Heart right ventricle (tissue), 16 donors: ENCODE data around the gene SPATA17. TPM values are rescaled to one million over a fixed set of nuclear protein-coding genes. Genes with fewer than 3 reads are reported as not detected.
A peak's percentile ranks its signal among the peaks of the same experiment; 100 is the strongest.

Experiments used
- ATAC-seq, 8 donors: fragments of 200-7000 bp; cut with Tn5 transposase; one replicate each; pipeline ENCODE4 v1.9.1; 2020; ENCODE audit warnings: mild to moderate bottlenecking in 8 of 8, moderate library complexity in 8 of 8, moderate number of reproducible peaks in 1 of 8
- DNase-seq, 2 donors: peaks; one replicate each; pipeline ENCODE4 v3.0.0-alpha.2; 2020
- H3K27ac ChIP-seq, 10 donors: fragments of 200-600 bp; sonication (generic) in 2 of 10; one replicate each; pipeline versions ENCODE4 v1.5.0 to v1.8.0; 2020 to 2022; ENCODE audit warnings: mild to moderate bottlenecking in 3 of 10
- H3K27me3 ChIP-seq, 7 donors: fragments of 200-600 bp; one replicate each; pipeline ENCODE4 v1.8.0; 2021 to 2022; ENCODE audit warnings: mild to moderate bottlenecking in 2 of 7
- H3K36me3 ChIP-seq, 9 donors: fragments of 200-600 bp; sonication (generic) in 1 of 9; one replicate each; pipeline versions ENCODE4 v1.5.0 to v1.8.0; 2020 to 2022; ENCODE audit warnings: mild to moderate bottlenecking in 2 of 9
- H3K4me1 ChIP-seq, 9 donors: fragments of 200-600 bp; sonication (generic) in 1 of 9; one replicate each; pipeline versions ENCODE4 v1.5.0 to v1.8.0; 2020 to 2022; ENCODE audit warnings: mild to moderate bottlenecking in 4 of 9
- H3K4me3 ChIP-seq, 10 donors: fragments of 200-600 bp; sonication (generic) in 2 of 10; one replicate each; pipeline versions ENCODE4 v1.5.0 to v1.8.0; 2020 to 2022; ENCODE audit warnings: mild to moderate bottlenecking in 7 of 10, moderate library complexity in 2 of 10
- H3K9me3 ChIP-seq, 11 donors: fragments of 200-600 bp in 10 of 11; sonication (generic) in 2 of 11; one replicate each; pipeline versions ENCODE4 v1.5.0 to v1.8.0; 2013 to 2022; ENCODE audit warnings: mild to moderate bottlenecking in 2 of 11, control low read depth in 1 of 11, moderate library complexity in 1 of 11
- WGBS, 2 donors: extraction: QIAGEN DNeasy Blood & Tissue Kit; methylation state at CpG; one replicate each; pipeline ENCODE4 v1.1.7; 2013; ENCODE audit warnings: inconsistent platforms in 1 of 2; 5-methylcytosine and 5-hydroxymethylcytosine counted together
- intact Hi-C, 10 donors: fragments of 100-400 bp; cut with DNase I; formaldehyde crosslinking; loops; one replicate each; pipeline versions ENCODE4 v1.11.1 to v1.14.2; 2022
- polyA plus RNA-seq, 2 donors: library from polyadenylated mRNA; stranded (reverse); fragments of 200-250 nt; gene quantifications; one replicate each; pipeline ENCODE4 v1.2.3, GENCODE V29; 2013
- total RNA-seq, 10 donors: library from RNA; stranded (reverse); fragmentation: NEBNext Ultra II Directional in 3 of 10; extraction: Animal tissue kit (Norgen Biotek cat#: 25700) in 3 of 10; gene quantifications; one replicate each; pipeline versions ENCODE4 v1.2.1 to v1.2.4, GENCODE V29; 2021 to 2023
- TF ChIP-seq, protein P1 (sequence below), 9 donors: fragments of 200-600 bp; sonication (generic) in 2 of 9; IDR thresholded peaks; one replicate each; pipeline versions ENCODE4 v1.5.0 to v1.8.0; 2021 to 2022; ENCODE audit warnings: antibody characterized with exemption in 9 of 9, mild to moderate bottlenecking in 5 of 9, moderate library complexity in 1 of 9
- donor health status: Arrhythmogenic right ventricular cardiomyopathy.
- donor health status: ischemic (EF 13 %, LVEDD 7.1; RV severe dilation, severe dysfunction).
- donor health status: healthy with polysubstance abuse.
- donor health status: DM: no; HTN: yes; CAD: no.
- donor health status: DM: no; HTN: no; CAD: no.
- donor health status: ischemic (EF 25% LVEDD 6.9; RV normal size, moderate dysfunction).
- donor health status: ischemic (EF 25% LVEDD 5.7; RV mildly dilated, moderate dysfunction).
- donor health status: healthy.
- donor health status: DM: yes; HTN: yes; CAD: no.
- donor health status: Ischemic cardiomyopathy.
- donor health status: ischemic (EF 35%, LVEDD 5.7; RV mildly dilated, moderate dysfunction).
- donor health status: nonischemic (EF 11% LVEDD 7.7; RV severe dilation, severe dysfunction).
- donor health status: DM: yes; HTN: yes; CAD: no.
- donor health status: PGD.
- donor health status: ischemic (EF 29% LVEDD 5.4; RV normal size, mild dysfunction).
- donor health status: nonischemic (EF 23%, LVEDD 6.1; RV moderate dilation, normal function).

SPATA17 gene
- total and polyA plus RNA-seq, 12 donors, result 0.51 to 3.3 (median 1.3) TPM

DNA sequence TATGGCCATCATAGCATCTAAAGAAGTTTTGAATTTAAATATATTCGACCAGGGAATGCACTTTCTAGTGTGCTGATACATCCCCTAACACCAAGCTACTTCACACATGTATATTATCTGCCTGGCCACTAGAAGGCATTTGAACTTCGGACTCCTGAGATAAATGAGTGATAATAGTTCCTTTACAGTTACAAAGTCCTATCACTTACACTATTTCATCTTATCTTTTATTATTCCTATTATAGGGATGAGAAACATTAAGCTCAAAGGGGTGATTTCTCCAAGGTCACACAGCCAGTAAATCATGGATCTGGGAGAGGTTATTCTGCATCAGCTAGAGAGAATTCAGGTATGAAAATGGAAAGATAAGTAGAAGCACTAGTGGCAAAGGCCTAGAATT lies 40.5 kb upstream of the SPATA17 start:
- intact Hi-C loops, result no loop called here
- Histone ChIP-seq H3K4me3 (no peak overlapping the region), H3K36me3 (peaks cover 0 to 18% (median 0%) of the 10 kb centered on the region in 9 donors), H3K27ac (no peak overlapping the region), H3K27me3 (no peaks in the 10 kb centered on the region), H3K4me1 (no peaks in the 10 kb centered on the region), H3K9me3 (no peaks in the 10 kb centered on the region)
- no peak for DNase-seq
- TF ChIP-seq, protein P1, sequence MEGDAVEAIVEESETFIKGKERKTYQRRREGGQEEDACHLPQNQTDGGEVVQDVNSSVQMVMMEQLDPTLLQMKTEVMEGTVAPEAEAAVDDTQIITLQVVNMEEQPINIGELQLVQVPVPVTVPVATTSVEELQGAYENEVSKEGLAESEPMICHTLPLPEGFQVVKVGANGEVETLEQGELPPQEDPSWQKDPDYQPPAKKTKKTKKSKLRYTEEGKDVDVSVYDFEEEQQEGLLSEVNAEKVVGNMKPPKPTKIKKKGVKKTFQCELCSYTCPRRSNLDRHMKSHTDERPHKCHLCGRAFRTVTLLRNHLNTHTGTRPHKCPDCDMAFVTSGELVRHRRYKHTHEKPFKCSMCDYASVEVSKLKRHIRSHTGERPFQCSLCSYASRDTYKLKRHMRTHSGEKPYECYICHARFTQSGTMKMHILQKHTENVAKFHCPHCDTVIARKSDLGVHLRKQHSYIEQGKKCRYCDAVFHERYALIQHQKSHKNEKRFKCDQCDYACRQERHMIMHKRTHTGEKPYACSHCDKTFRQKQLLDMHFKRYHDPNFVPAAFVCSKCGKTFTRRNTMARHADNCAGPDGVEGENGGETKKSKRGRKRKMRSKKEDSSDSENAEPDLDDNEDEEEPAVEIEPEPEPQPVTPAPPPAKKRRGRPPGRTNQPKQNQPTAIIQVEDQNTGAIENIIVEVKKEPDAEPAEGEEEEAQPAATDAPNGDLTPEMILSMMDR (IDR thresholded peaks at IDR 0.05), result no peak
- no peak for ATAC-seq
- WGBS, 2 donors, result 64 to 82% methylated on average over 2 of the region's 2 CpGs

DNA sequence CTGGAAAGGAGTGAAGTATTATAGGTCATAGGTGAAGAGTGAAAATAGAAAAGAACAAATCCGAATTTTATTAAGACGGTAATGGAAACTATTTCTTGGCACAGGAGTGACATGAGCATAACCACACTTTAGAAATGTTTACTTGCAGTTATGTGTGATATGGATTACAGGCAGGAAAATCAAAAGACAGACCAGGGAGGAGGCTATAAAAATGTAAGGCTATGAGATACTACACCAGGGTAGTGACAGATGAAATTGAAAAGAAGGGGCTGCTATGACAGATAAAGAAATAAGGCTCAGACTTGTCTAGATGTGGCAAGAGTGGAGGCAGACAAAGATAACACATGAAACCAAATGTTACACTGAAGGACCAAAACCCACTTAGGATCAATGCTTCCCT lies 32.0 kb upstream of the SPATA17 start:
- intact Hi-C loops, result no loop called here
- no peak for ATAC-seq

DNA sequence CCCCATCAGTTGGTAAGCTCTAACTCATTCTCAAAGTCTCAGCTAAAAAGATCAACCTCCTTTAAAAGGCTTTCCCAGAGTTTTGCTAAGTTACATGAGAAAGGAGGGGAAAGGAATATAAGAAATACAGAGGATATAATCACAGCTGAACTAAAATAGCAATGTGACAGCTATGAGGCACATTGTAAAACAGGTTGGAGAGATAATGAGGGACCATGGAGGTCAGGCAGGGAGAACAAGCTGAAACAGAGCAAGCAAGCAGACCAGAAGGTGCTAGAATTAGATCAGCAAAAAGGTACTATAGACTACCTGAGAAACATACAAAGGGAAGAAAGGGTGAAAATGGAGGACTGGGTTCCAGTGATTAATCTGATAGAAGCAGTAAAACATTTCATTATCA lies 28.8 kb upstream of the SPATA17 start:
- Histone ChIP-seq H3K27me3 (no peaks in the 10 kb centered on the region), H3K9me3 (no peaks in the 10 kb centered on the region), H3K36me3 (peaks cover 0 to 32% (median 5%) of the 10 kb centered on the region in 9 donors), H3K4me1 (peaks cover 0 to 6% (median 0%) of the 10 kb centered on the region in 9 donors), H3K4me3 (no peak overlapping the region), H3K27ac (no peak overlapping the region)
- intact Hi-C loops, result no loop called here
- TF ChIP-seq, protein P1 (IDR thresholded peaks at IDR 0.05), result no peak
- DNase-seq (no peak), ATAC-seq (peak in 3 of 8 donors; percentile 44 to 66 (median 55))

More for the DNA sequence above, 32.0 kb upstream of the SPATA17 start:
- Histone ChIP-seq H3K36me3 (peaks cover 0 to 21% (median 0%) of the 10 kb centered on the region in 9 donors), H3K27me3 (no peaks in the 10 kb centered on the region), H3K4me1 (peaks cover 0 to 6% (median 0%) of the 10 kb centered on the region in 9 donors), H3K27ac (no peak overlapping the region), H3K4me3 (no peak overlapping the region), H3K9me3 (no peaks in the 10 kb centered on the region)
- no peak for DNase-seq
- TF ChIP-seq, protein P1 (IDR thresholded peaks at IDR 0.05), result no peak
- WGBS, 2 donors, result 34 to 51% methylated on average over 2 of the region's 2 CpGs

DNA sequence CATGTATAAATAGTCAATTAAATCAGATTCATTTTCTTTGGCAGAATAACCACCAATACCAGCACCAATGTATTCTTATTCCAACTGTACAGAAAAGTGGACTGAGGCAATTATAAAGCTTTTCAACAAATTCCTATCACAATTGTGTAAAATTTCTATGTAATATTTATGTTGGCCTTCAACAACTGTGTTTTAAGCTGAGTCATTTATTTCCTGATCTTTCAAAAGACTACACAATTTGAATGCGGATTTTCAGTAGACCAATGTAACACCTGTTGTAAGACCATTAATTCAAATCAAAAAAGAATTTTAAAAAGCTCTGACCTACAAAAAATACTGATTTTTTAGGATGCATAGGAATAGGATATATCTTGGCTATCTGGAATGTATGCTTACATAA lies 25.8 kb upstream of the SPATA17 start:
- ATAC-seq, result no peak
- Histone ChIP-seq H3K27me3 (no peaks in the 10 kb centered on the region), H3K9me3 (no peaks in the 10 kb centered on the region), H3K4me3 (no peak overlapping the region), H3K36me3 (peaks cover 0 to 49% (median 8%) of the 10 kb centered on the region in 9 donors), H3K4me1 (peaks cover 0 to 6% (median 0%) of the 10 kb centered on the region in 9 donors), H3K27ac (no peak overlapping the region)
- TF ChIP-seq, protein P1 (IDR thresholded peaks at IDR 0.05), result no peak
- DNase-seq, result no peak
- intact Hi-C loops, result no loop called here
- WGBS, 2 donors, result 97 to 100% methylated on average over 1 of the region's 1 CpG
